WTC11 (cell line): ENCODE results near the gene PCNX3. TPM values are rescaled to one million over a fixed set of nuclear protein-coding genes. Genes with fewer than 3 reads are reported as not detected.

Experiments used
- ATAC-seq: fragments of 200-7000 bp; cut with Tn5 transposase; 2 replicates; pipeline ENCODE4 v1.10.0; 2021; ENCODE audit warnings: mild to moderate bottlenecking, moderate library complexity
- CTCF ChIA-PET: fragments of 300-600 bp; sonication (Branson Sonifier 250); formaldehyde crosslinking; loops from one replicate; lab custom pipeline; 2021; ENCODE audit warnings: antibody characterized with exemption; lab: Charles Lee
- POLR2A ChIA-PET: fragments of 350-600 bp; sonication (Branson Sonifier 250); formaldehyde crosslinking; loops from one replicate; lab custom pipeline; 2021; ENCODE audit warnings: antibody characterized with exemption; lab: Charles Lee
- DNase-seq: peaks from one replicate; pipeline ENCODE4 v3.0.0; 2021; ENCODE audit warnings: low spot score
- H3K27ac Mint-ChIP-seq: 2 replicates; pipeline ENCODE4 v1.8.0; 2021; ENCODE audit warnings: mixed read lengths
- H3K27me3 Mint-ChIP-seq: 2 replicates; pipeline ENCODE4 v1.8.0; 2021; ENCODE audit warnings: low read depth, mild to moderate bottlenecking, moderate library complexity, mixed read lengths
- H3K36me3 Mint-ChIP-seq: 2 replicates; pipeline ENCODE4 v1.8.0; 2021; ENCODE audit warnings: mixed read lengths
- H3K4me1 Mint-ChIP-seq: 2 replicates; pipeline ENCODE4 v1.8.0; 2022; ENCODE audit warnings: mixed read lengths
- H3K4me3 Mint-ChIP-seq: 2 replicates; pipeline ENCODE4 v1.8.0; 2021; ENCODE audit warnings: mild to moderate bottlenecking, moderate library complexity, mixed read lengths
- H3K9me3 Mint-ChIP-seq: 2 replicates; pipeline ENCODE4 v1.8.0; 2021; ENCODE audit warnings: mixed read lengths
- CREB1 ChIP-seq: sonication (generic); formaldehyde crosslinking; IDR thresholded peaks from 2 replicates; pipeline ENCODE4 v1.8.0; 2023; ENCODE audit warnings: mild to moderate bottlenecking, missing genetic modification reagents
- NFE2L1 ChIP-seq: sonication (generic); formaldehyde crosslinking; IDR thresholded peaks from 2 replicates; pipeline ENCODE4 v1.8.1; 2023; ENCODE audit warnings: missing genetic modification reagents
- NR2C2 ChIP-seq: sonication (generic); formaldehyde crosslinking; IDR thresholded peaks from 2 replicates; pipeline ENCODE4 v1.8.0; 2022; ENCODE audit warnings: mild to moderate bottlenecking, missing genetic modification reagents
- NR3C1 ChIP-seq: sonication (generic); formaldehyde crosslinking; conservative IDR thresholded peaks from 2 replicates; pipeline ENCODE4 v1.8.1; 2023; ENCODE audit warnings: low read depth, mild to moderate bottlenecking, missing genetic modification reagents
- PRDM15 ChIP-seq: sonication (generic); formaldehyde crosslinking; IDR thresholded peaks from 2 replicates; pipeline ENCODE4 v1.8.0; 2022; ENCODE audit warnings: missing genetic modification reagents
- SMAD4 ChIP-seq: sonication (generic); formaldehyde crosslinking; IDR thresholded peaks from 2 replicates; pipeline ENCODE4 v1.8.0; 2022; ENCODE audit warnings: mild to moderate bottlenecking, missing genetic modification reagents
- TEAD1 ChIP-seq: sonication (generic); formaldehyde crosslinking; IDR thresholded peaks from 2 replicates; pipeline ENCODE4 v1.8.0; 2022; ENCODE audit warnings: mild to moderate bottlenecking, missing genetic modification reagents
- USF1 ChIP-seq: sonication (generic); formaldehyde crosslinking; IDR thresholded peaks from 2 replicates; pipeline ENCODE4 v1.8.0; 2022; ENCODE audit warnings: mild to moderate bottlenecking, missing genetic modification reagents
- ZNF232 ChIP-seq: sonication (generic); formaldehyde crosslinking; IDR thresholded peaks from 2 replicates; pipeline ENCODE4 v1.8.0; 2022; ENCODE audit warnings: mild to moderate bottlenecking, missing genetic modification reagents
- ZNF281 ChIP-seq: sonication (generic); formaldehyde crosslinking; IDR thresholded peaks from 2 replicates; pipeline ENCODE4 v1.8.0; 2023; ENCODE audit warnings: mild to moderate bottlenecking, missing genetic modification reagents
- ZNF532 ChIP-seq: fragments of 250-450 bp; sonication (Bioruptor Pico); IDR thresholded peaks from 2 replicates; pipeline ENCODE4 v1.9.0; 2021; ENCODE audit warnings: mild to moderate bottlenecking, borderline replicate concordance
- total RNA-seq: library from RNA; stranded (reverse); gene quantifications from 3 replicates; pipeline ENCODE4 v1.2.3, GENCODE V29; 2021

PCNX3 gene
- total RNA-seq, 1 experiment from 2014 or later: 51.6 TPM

- TF ChIP-seq ZNF232 (CRISPR knock-in tag) (0 out of 2 replicates have a peak, but pooled peaks have one; percentile 25), TEAD1 (peak; percentile 36; the same call in 1 of the 2 replicates), NR3C1 (CRISPR knock-in tag) (no peak), USF1 (CRISPR knock-in tag) (0 out of 2 replicates have a peak, but pooled peaks have one; percentile 29)
These were observed 37.1 kb downstream of the PCNX3 start (continued) for GRCh38 chr11:65652511-65653228.

- ChIA-PET CTCF (interaction anchor here (1.0 to 5.0 kb wide), 14 partner anchors 10 to 235 kb away, joined by 3 to 23 read pairs (median 8); partner anchors contain the start of genes FIBP, KAT5, RELA and SIPA1), POLR2A (interaction anchor here (2.1 to 3.0 kb wide), 4 partner anchors 9 to 46 kb away, joined by 6 to 20 read pairs (median 12); partner anchors contain the start of genes RELA and SIPA1)
- DNase-seq: no peak
- TF ChIP-seq NR2C2 (CRISPR knock-in tag): no peak
- TF ChIP-seq ZNF281: peak; percentile 98
- 0 out of 2 replicates have a peak, but pooled peaks have one; percentile 1 for TF ChIP-seq NFE2L1
- peak; percentile 37; the same call in 1 of the 2 replicates for TF ChIP-seq PRDM15 (CRISPR knock-in tag)
- TF ChIP-seq, all 79 proteins: peak for 3
- H3K27ac Mint-ChIP-seq: peak overlapping the region; percentile 96
- H3K36me3 Mint-ChIP-seq: peaks cover 41% of the 10 kb centered on the region
- H3K4me1 Mint-ChIP-seq: peaks cover 21% of the 10 kb centered on the region
- H3K27me3 Mint-ChIP-seq: no peaks in the 10 kb centered on the region
- H3K9me3 Mint-ChIP-seq: no peaks in the 10 kb centered on the region
- no peak for ATAC-seq
- H3K4me3 Mint-ChIP-seq: peak overlapping the region; percentile 80
These were observed 38.0 kb downstream of the PCNX3 start for GRCh38 chr11:65653229-65654225.

GRCh38 chr11:65654375-65655349, 39.1 kb downstream of the PCNX3 start:
- CTCF ChIA-PET: interaction anchor here (1.2 to 5.0 kb wide), 4 partner anchors 9 to 205 kb away, joined by 3 to 23 read pairs (median 6); partner anchors contain the start of genes KAT5, MUS81, RELA and SIPA1
- POLR2A ChIA-PET: interaction anchor here (2.7 to 3.0 kb wide), 3 partner anchors 8 to 16 kb away, joined by 9 to 20 read pairs (median 16); partner anchors contain the start of genes RELA and SIPA1
- no peak overlapping the region for H3K27ac Mint-ChIP-seq
- H3K9me3 Mint-ChIP-seq: no peaks in the 10 kb centered on the region
- H3K36me3 Mint-ChIP-seq: peaks cover 53% of the 10 kb centered on the region
- no peak overlapping the region for H3K4me3 Mint-ChIP-seq
- ATAC-seq (no peak), DNase-seq (no peak)
- H3K27me3 Mint-ChIP-seq: no peaks in the 10 kb centered on the region
- peaks cover 21% of the 10 kb centered on the region for H3K4me1 Mint-ChIP-seq
- no peak for TF ChIP-seq SMAD4 (CRISPR knock-in tag)
- TF ChIP-seq ZNF281: peak; percentile 100
- TF ChIP-seq ZNF532 (CRISPR knock-in tag): no peak
- peak; percentile 32; the same call in 1 of the 2 replicates for TF ChIP-seq CREB1
